ES-I3 (cell line): Measurements from ENCODE around the gene CCDC60.
A peak's percentile ranks its signal among the peaks of the same experiment; 100 is the strongest.

Source experiments
- H3K36me3 ChIP-seq: 2 replicates; pipeline ENCODE4 v1.6.1; 2013; ENCODE audit warnings: mild to moderate bottlenecking, low read length, control low read depth, moderate library complexity; ENCODE audit not compliant: insufficient read depth
- H3K4me1 ChIP-seq: 2 replicates; pipeline ENCODE4 v1.6.1; 2013; ENCODE audit warnings: mild to moderate bottlenecking, control low read depth, low read length; ENCODE audit not compliant: insufficient read depth
- H3K9ac ChIP-seq: 2 replicates; pipeline ENCODE4 v1.6.1; 2013; ENCODE audit warnings: low read depth, mild to moderate bottlenecking, low read length, moderate library complexity
- H3K9me3 ChIP-seq: 2 replicates; pipeline ENCODE4 v1.6.1; 2013; ENCODE audit warnings: mild to moderate bottlenecking, low read length, moderate library complexity; ENCODE audit not compliant: control insufficient read depth, insufficient read depth

CCDC60 gene, protein sequence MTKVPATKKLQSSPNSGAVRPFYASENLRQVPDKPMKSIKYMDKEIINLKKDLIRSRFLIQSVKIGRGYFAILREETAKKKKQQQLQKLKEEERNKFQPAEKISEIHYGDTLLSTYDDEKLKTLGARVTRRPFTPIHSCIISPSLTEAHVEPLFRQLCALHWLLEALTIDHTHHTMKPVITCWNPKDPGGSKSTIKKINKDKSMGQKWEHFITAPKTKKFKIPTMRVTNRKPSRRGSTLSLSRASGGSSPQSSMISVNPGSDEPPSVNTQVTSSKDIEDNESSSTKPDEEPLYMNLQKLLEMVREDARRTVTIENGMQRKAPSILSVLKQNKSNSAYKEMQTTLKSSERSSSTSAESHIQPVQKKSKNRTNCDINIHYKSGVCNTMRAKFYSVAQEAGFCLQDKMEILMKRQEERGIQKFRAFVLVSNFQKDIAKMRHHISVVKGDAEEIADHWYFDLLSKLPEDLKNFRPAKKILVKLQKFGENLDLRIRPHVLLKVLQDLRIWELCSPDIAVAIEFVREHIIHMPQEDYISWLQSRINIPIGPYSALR

DNA sequence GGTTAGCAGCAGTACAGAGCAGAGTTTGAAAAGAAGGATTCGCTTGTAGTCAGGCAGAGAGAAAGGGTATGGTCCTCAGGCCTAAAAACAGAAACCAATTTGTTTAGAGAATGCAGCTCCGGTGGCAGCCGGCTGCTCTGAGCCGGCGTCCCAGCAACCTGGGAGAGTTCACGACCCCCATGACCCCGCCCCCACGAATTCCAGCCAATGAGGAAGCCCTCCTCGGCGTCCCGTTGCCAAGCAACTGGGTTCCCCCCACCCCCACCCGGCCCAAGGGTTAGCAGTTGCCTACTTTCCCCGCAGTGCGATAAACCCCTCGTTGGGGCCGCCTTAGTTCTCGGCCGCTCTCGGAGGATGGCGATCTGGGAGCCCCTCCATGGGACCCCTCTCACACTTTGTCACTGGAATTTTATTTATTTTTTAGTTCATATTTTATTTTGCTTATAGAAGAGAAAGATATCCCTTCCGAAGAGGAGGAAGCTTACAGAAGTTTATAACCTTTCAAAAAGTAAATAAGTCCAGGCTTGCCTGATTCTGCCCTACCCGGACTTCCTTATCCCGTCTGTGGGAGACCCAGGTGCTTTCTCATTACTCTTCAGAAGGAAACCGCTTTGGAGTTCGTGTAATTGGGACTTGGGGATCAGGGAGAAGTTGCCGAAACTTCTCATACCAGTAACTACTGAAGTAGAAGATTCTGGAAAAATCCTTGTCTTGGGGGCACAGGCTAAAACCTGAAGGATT lies at the start of gene CCDC60:
Gene CCDC60, plus strand, starts transcription at position 300 of the 741 bp plus-strand sequence. CDS start 448 bp downstream, outside the sequence.
- Histone ChIP-seq H3K36me3 (no peaks in the 10 kb centered on the region), H3K9me3 (no peaks in the 10 kb centered on the region), H3K4me1 (no peaks in the 10 kb centered on the region; the same call in 1 of the 2 replicates), H3K9ac (peak within 1 kb of the TSS; percentile 36; the same call in 1 of the 2 replicates)

DNA sequence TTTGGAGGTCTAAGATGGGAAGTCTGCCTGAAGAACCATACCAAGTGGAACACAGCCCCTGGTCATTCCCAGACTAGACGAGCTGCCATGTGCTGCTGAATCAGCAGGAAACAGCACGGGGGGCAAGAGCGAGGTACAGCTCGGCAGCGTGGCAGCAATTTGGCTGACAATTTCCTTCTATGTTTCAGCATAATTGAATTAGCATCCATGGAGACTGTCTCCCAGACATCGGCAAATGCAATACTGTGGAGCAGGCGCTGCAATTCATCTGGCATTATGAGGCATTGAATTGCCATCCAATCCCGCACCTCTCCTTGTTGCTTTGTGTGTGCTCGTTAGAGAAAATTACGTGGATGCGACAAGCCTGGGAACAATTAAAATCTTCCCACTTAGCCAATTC lies 46.0 kb upstream of the CCDC60 start:
- no peaks in the 10 kb centered on the region for H3K36me3 ChIP-seq
- no peaks in the 10 kb centered on the region for H3K4me1 ChIP-seq
- no peaks in the 10 kb centered on the region for H3K9me3 ChIP-seq
- no peak overlapping the region for H3K9ac ChIP-seq

DNA sequence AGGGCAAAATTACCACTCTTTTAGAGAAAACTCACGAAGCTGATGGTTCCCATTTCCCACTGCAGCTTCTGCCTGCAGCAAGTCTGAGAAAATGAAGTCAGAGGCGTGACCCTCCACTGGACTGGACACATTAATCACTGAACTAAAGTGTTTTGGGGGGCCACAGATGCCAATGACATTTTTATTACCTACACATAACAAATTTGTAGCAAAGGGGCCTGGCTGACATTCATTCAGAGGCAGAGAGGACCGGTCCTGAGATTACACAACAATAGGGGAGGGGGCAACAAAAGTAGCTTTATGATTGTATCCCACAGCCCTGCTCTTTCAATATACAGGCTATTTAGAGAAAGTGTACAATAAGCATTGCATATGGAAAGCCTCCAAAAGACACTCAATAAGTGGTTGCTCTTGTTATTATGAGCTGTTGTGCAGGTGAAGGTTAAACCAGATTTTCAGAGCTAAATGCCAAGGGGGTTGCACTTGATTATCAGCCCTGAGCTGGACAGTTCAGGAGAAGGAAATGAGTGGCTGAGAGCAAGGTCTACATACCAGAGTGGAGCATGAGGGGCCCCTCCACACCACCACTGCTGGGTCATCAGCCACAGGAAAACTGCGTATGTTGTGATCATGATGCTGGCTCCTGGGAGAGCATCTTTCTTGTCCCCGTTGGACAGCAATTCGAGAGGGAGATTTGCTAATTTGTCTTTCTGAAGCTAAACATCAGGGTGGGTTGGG lies 41.5 kb upstream of the CCDC60 start:
- Histone ChIP-seq H3K9ac (no peak overlapping the region), H3K9me3 (no peaks in the 10 kb centered on the region), H3K36me3 (no peaks in the 10 kb centered on the region), H3K4me1 (no peaks in the 10 kb centered on the region)

DNA sequence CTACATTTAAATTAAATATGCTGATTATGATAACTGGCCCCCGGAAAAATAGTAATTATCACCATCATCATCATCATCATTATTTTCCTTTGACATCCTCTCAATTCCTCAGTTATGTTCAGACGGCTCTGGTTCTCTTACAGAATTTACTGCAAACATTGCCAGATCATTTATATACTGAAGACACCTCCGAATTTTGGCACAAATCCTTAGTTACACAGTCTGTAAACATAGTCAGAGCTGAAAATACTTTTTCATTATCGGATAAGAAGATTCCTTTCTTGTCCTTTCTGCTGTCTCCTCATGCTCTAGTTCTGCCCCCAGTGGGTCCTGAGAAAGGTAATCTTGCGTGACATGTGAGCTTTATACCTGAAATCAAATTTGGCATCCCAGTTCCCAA lies 40.3 kb upstream of the CCDC60 start:
- Histone ChIP-seq H3K9me3 (no peaks in the 10 kb centered on the region), H3K4me1 (no peaks in the 10 kb centered on the region), H3K9ac (no peak overlapping the region), H3K36me3 (no peaks in the 10 kb centered on the region)

DNA sequence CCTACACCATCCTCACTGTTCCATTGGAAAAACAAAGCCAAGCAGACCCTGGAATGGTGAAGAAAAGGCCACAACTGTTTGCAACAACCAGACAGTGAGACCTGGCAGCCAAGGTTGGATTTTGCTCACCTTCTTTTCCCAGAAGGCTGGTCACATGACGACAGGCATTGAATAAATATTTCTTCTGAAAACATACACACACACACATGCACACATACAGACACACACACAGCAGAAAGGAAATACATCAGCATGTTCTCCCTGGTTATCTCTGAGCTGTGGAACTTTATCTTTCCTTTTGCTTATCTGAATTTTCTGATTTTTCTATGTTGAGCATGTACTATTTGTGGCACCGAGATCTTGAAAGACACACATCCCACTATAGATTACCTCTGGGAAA lies 38.0 kb upstream of the CCDC60 start:
- Histone ChIP-seq H3K36me3 (no peaks in the 10 kb centered on the region), H3K9ac (no peak overlapping the region), H3K4me1 (no peaks in the 10 kb centered on the region), H3K9me3 (no peaks in the 10 kb centered on the region)

DNA sequence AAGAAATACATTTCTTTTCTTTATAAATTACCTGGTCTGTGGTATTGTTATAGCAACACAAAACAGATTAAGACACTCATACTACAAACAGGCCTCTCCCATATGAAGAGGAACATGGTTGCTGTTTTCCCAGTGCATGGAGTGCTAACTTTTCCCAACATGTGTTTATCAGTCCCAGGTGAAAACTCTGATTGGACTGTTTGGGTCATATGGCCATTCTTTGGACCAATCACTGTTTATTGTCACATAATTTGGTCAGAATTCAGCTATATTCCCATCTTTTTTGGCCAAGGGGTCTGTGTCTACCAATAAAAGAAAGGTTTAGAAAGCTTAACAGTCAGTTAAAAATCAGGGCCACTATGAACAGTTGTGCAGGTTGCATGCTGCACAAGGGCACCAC lies 35.4 kb upstream of the CCDC60 start:
- H3K4me1 ChIP-seq, result no peaks in the 10 kb centered on the region
- no peaks in the 10 kb centered on the region for H3K9me3 ChIP-seq

DNA sequence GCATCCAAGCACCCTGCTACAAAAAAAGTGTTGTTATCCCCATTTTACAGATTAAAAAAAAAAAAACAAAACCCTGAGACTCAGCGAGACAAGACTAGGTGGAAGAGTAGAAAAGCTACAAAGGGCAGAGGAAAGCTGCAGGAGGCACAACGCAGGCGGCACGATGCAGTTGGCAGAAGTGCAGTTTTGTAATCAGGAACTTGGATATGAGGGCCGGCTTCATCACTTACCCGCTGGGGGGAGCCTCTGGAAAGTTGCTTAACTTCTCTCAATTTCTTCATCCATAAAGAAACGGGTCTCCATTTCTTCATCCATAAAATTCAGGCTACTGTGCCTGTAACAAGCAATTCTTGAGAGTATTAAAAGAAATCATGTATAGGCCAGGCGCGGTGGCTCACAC lies 33.1 kb upstream of the CCDC60 start:
- Histone ChIP-seq H3K9me3 (no peaks in the 10 kb centered on the region), H3K9ac (no peak overlapping the region), H3K4me1 (no peaks in the 10 kb centered on the region), H3K36me3 (no peaks in the 10 kb centered on the region)

More for the DNA sequence above, 35.4 kb upstream of the CCDC60 start:
- H3K9ac ChIP-seq, result no peak overlapping the region
- no peaks in the 10 kb centered on the region for H3K36me3 ChIP-seq

DNA sequence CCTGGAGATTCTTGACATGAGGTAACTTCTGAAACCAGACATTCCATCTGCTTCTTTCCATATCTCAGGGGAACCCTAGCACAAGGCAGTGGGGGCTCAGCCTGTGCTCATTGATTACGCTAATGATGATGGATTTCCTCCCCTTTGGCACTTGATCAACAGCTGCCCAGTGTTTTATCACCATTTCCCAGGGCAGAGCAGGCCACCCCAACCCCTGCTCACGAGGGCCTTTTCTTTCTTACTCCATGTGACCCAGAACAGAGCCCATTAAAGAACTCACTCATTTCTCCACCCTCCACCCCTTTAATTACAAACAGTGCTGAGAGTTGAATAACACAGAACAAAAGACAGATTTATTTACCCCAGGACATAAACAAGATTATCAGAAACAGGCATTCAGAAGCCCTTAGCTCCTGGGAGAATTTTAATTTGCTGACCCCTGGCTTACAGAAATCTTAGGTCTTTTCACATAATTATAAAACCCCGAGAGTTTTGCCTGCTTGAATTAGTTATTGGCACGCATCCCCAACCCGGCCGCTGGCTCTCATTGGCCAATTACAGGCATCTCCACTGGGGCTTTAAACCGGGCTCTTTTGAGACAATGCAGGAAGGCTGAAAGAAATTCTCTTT lies 32.0 kb upstream of the CCDC60 start:
- no peaks in the 10 kb centered on the region for H3K9me3 ChIP-seq
- no peak overlapping the region for H3K9ac ChIP-seq
- H3K4me1 ChIP-seq, result no peaks in the 10 kb centered on the region
- no peaks in the 10 kb centered on the region for H3K36me3 ChIP-seq

DNA sequence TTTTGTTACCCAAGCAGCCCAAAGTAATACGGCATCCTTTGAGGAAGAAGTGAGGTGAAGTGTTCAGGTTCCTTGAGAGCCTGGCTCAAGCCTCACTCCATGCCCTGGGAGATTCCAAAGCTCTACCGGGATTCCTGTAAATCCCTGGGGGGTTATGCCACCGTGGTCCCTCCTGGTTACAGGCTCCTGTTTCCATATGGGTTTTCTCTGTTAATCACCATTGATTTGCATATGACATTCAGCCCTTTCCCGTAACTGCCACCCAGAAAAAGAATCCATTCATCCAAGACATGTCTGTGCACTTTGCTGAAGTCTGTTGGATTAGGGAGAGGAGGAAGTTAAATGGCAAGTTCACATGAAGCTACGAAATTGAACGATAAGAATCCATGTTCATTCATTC lies 27.9 kb upstream of the CCDC60 start:
- Histone ChIP-seq H3K9ac (no peak overlapping the region), H3K9me3 (no peaks in the 10 kb centered on the region), H3K36me3 (no peaks in the 10 kb centered on the region), H3K4me1 (no peaks in the 10 kb centered on the region)

DNA sequence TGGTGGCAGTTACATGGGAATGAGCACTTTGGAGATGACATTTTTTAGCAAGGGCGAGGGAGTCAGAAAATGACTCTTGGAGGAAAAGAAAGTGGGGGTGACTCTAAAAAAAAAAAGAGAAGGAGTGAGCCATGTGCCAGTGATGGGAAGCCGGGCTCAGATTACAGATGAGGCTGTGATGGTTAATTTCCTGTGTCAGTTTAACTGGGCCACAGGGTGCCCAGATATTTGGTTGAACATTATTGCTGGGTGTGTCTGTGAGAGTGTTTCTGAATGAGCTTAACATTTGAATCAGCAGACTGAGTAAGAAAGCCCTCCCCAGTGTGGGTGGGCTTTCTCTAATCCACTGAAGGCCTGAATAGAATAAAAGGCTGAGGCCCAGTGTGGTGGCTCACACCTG lies 26.8 kb upstream of the CCDC60 start:
- H3K9ac ChIP-seq, result no peak overlapping the region
- no peaks in the 10 kb centered on the region for H3K4me1 ChIP-seq
- no peaks in the 10 kb centered on the region for H3K36me3 ChIP-seq
- H3K9me3 ChIP-seq, result no peaks in the 10 kb centered on the region

DNA sequence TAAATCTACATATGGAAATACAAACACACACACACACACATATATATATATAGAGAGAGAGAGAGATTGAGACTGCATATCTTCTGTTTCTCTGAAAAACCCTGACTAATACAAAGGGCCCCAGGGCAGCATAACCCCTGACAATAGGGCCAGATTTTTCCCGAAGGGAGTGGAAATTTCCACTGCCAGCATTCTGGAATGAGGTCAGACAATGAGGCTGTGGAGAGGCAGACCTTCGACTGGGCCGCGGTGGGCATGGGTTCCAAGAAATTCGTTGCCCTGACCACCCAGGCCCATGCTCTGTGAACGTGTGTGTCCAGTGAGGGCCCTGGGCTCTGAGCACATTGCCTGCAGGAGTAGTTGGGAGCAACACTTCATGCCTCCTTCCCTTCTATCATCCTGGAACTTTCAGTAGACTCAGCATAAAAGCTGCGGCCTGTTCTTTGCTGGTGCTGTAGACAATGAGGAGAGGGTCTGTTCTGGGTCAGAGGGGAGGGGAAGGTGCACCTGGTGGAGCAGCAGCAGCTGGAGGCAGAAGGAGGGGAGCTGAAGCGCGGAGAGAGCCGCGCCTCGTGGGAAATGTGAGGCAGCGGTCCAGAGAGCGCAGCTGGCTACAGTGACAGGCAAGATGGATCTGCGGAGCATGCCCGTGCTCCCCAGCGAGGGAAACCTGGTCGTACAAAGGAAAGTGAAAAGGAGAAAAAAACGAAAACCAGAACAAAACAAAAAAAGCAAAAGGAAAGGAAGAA lies 25.6 kb upstream of the CCDC60 start:
- no peaks in the 10 kb centered on the region for H3K9me3 ChIP-seq
- no peak overlapping the region for H3K9ac ChIP-seq
- no peaks in the 10 kb centered on the region; the same call in 1 of the 2 replicates for H3K4me1 ChIP-seq
- no peaks in the 10 kb centered on the region for H3K36me3 ChIP-seq

DNA sequence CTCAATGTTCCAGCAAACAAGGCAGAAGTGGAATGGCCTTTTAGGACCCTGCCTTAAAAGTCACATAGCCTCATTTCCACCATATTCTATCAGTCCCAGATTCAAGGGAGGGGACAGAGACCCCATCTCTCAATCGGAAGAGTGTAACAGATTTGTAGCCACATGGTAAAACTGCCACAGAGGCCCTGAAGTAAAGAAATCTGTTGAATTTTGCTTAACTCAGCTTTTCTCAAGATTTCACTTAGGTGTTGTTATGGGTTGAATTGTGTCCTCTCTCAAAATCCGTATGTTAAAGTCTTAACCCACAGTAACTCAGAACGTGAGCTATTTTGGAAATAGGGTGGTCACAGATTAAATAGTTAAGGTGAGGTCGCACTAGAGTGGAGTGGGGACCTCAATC lies 22.7 kb upstream of the CCDC60 start:
- Histone ChIP-seq H3K36me3 (no peaks in the 10 kb centered on the region), H3K9ac (no peak overlapping the region), H3K4me1 (no peaks in the 10 kb centered on the region; the same call in 1 of the 2 replicates), H3K9me3 (no peaks in the 10 kb centered on the region)

DNA sequence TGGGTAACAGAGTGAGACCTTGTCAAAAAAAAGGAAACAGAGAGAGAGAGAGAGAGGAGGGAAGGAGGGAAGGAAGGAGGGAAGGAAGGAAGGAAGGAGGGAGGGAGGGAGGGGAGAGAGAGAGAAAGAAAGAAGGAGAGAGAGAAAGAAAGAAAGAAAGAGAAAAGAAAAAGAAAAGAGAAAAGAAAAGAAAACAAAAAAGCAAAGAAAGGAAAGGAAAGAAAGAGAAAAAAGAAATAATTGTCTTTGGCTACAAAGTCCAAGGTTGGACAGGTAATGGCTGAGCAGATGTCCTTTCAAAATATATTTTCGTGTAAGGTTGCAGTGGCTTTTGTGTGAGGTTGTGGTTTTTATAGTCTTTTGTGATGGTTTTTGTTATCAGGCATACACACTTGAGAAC lies 21.6 kb upstream of the CCDC60 start:
- no peaks in the 10 kb centered on the region for H3K9me3 ChIP-seq
- H3K4me1 ChIP-seq, result no peaks in the 10 kb centered on the region; the same call in 1 of the 2 replicates
- H3K36me3 ChIP-seq, result no peaks in the 10 kb centered on the region
- no peak overlapping the region for H3K9ac ChIP-seq
